OCI-LY7 (cell line): Measurements from ENCODE around the gene ZYX.

ENCODE experiments used
- CTCF ChIP-seq: fragments of 200-600 bp; sonication (generic); conservative IDR thresholded peaks from 2 replicates; pipeline ENCODE4 v1.5.1; 2014; ENCODE audit warnings: mild to moderate bottlenecking, antibody characterized with exemption, low read length, moderate library complexity, mixed read lengths
- EZH2phosphoT487 ChIP-seq: fragments of 200-600 bp; sonication (generic); IDR thresholded peaks from 2 replicates; pipeline ENCODE4 v1.6.1; 2018; ENCODE audit warnings: low read depth, borderline replicate concordance, mild to moderate bottlenecking, mixed run types, antibody characterized with exemption, low read length, moderate library complexity, mixed read lengths

- no peak for TF ChIP-seq CTCF
- no peak for TF ChIP-seq EZH2phosphoT487
Measured at GRCh38 chr7:143401265-143401664, 20.1 kb downstream of the ZYX start.
